NCI-H226 (cell line): ENCODE measurements around the gene SHISA9.

Source experiments
- DNase-seq: peaks from one replicate; pipeline ENCODE4 v3.0.0-alpha.2; 2015

Gene SHISA9

DNA sequence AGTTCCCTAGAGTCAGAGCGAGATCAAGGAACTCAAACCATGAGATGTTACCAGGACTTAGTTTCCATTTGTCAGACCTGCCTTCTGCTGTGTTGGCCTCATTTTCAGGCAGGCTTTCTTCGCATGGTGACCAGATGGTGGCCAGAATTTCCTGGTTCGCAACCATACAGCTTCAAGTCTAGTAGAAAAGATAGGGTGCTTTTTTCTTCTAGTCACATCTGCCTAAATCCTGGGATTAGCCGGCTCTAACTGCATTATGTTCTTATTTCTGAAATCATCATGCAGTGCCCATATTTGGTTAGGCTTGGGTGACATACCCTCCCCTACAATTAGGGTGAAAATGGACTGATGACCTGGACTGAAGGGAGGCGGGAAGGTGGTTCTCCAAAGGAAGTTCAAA lies 131.5 kb downstream of the SHISA9 start:
- DNase-seq, result no peak

DNA sequence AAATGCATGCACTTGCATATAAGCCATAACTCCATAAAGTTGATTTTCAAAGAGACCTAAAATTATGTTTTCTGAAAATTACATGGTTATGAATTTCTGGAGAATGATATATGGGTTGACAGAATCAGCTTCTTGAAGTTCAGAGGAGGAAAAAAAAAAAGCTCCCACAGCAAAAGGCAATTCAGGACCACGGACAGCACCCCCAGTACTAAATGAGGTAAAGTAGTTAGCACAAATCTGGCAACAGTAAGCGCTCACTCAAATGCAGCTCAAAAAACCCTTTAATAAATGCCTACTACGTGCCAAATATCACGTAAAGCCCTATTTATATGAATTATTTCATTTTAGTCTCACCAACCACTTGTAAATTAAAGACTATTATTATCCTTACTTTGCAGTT lies 135.2 kb downstream of the SHISA9 start:
- no peak for DNase-seq

DNA sequence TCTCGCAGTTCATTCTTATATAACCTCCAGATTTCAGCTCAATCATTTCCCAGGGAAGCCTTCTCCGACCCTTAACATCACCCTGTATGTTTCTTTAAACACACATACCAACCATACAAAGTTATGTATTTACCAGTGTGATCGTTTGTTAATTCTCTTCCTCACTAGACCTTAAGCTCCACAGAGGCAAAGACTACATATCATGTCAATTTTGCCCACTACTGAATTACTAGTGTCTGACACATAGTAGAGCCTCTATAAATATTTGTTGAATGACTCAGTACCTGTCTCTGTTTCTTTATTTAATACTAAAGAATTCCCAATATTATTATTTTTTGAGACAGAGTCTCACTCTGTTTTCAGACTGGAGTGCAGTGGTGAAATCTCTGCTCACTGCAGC lies 137.2 kb downstream of the SHISA9 start:
- DNase-seq, result no peak

DNA sequence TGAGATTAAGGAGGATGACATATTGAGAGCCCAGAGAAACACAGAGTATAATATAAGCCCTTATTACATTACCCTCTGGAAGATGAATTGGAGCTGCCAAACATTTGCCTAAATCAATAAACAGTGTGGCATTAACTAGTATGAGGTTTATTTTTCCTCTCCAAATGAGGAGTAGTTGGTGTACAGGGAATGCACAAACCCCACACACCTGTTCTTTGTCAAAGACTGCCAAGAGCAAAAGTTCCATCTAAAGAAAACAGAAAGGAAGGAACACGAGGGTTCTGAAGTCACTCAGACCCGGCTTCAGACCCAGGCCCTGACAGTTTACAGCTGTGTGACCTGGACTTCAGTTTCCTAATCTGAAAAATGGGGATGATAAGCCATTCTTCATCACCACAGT lies 138.1 kb downstream of the SHISA9 start:
- DNase-seq, result no peak

DNA sequence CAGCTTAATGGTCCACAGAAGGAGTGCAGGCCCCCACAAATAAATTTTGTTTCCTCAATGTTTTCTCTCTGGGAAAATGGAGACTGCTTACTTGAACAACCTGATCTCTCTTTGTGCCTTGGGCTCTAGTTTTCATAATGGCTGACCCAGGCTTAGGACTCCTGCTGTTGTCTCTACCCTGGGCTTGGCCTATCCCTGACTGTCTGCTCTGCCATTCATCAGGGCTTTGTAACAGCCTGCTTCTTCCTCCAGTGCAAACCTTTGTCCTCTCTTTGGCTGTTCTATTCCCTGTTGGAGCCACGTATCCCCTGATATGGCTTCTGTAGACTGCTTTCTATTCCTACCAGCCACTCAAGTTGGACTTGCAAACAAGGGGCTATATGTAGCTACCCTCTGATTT lies 139.8 kb downstream of the SHISA9 start:
- no peak for DNase-seq

DNA sequence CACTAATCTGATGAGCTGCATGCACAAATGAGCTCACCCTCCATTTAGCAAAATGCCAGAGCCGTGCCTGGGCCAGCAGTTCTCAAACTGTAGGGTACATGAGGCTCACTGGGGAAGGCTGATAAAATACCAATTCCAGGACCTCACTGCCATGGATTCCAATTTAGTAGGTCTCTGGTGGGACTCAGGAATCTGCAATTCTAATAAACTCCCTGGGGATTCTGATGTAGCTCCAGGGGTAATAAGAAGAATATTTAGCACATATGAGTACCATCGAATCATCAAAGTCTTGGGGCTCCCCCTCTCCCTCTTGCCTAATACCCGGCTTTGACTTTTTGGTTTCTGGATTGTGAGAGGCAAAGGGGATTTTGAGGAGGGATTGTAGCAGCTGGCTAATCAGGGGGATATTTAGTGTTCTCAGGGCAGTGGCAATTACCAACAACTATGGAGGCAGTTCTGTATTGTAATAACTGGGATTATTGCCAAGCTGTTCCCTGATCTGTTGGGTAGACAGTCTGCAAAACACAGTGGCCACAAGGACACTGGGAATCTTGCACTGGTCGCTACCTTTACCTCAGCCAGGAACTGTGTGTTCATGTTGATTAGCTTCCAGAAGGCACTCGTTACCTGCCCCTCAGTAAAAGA lies 140.4 kb downstream of the SHISA9 start:
- no peak for DNase-seq

DNA sequence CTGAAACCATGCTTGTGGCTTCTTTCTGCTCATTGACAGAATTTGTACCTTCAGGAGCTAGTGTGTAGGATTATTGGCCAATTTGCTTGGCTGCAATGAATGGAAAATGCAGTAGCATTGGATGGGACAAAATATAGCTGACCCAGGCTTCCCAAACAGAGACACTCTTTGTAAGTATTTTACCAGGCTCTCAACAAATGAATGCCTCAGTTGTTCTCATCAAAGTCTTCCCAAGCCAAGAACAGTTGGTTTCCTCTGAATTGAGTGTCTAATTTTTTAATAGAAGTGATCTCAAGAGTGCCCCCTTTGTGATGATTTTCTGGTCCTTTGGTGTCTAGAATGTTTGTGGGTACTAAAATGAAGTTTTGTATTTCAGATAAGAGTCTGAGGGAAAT lies 140.9 kb downstream of the SHISA9 start:
- no peak for DNase-seq

DNA sequence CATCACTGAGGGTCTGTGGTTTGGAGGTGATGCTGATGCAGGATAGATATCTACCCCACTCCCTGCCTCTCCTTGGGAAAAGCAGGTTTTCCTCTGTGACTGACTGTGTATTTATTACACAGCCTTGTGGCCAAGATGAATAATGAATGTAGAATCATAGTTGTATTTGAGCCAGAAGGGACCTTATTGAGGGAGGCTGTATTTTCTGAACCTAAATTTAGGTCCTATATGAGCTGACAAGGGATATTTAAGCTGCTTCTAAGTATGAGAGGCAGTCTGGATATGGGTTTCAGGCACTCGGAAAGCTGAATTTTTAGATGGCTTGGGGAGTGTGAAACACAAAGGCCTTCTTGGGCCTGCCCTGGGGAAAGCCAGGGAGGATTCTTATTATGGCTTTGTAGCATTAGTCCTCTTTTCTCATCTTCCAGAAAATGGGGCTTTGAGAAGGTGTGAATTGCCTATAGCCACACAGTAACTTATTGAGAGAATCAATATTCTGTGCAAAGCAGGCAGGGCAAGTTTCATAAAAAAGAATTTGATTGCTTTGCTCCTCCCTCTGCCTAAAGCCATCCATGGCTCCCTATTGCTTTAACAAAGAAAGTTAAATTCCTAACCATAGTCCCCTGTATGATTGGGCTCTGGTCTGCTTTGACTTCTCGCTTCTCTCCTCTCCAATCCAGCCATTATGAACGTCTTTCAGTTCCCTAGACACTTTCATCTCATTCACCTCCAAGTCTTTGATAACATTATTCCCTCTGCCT lies 144.8 kb downstream of the SHISA9 start:
- no peak for DNase-seq

DNA sequence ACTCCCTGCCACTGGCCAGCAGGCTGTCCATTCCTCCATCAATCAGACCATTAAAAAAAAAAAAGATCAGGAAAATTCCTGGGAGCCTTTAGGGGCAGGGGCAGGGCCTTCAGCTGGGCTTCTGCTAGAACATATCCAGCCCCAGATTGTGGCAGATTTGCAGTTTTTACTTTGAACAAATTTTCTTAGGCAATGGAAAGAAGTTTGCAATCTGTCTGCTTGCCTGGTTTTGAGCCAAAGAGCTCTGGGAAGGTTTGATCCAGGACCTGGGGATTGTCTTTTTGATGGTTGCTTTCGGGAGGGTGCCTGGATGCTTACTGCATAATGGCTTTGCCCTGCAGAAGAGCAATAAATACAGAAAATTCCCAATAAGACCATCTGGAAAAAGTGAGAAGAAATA lies 145.9 kb downstream of the SHISA9 start:
- no peak for DNase-seq

DNA sequence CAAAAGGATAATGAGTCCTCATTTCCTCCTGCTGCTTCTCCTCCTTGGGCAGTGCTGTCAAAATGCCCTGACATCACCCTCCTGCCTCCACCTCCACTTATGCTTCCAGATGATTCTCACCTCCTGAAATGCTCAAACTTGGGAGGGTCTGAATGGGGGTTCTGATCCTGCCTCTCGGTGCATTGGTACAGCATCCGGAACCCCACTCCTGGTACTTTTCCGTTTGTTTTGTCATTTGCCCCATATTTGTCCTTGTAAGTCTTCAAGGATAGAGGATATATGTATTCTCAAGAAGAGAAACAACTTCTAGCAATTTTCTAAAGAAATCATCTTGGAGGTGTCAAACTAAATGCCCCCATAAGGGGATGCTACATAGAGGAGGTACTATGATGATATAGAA lies 148.3 kb downstream of the SHISA9 start:
- DNase-seq, result no peak

DNA sequence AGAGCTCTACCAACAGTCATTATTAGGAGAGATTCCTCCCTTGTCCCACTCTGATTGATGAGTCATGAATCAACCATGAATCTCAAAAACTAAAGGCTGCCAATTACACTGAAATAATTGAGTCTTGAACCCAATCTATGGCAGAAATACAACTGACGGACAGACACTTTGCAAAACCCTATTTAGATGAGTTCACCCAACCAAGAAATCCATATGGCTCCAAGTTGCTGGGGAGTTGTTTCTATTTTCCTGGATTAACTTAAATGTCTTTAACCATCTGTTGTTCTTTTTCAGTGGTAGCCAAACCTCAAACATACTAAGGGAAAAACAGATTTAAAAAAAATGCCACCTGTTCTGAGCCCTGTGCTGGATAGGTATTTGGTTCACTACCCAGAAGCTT lies 151.0 kb downstream of the SHISA9 start:
- DNase-seq, result no peak

DNA sequence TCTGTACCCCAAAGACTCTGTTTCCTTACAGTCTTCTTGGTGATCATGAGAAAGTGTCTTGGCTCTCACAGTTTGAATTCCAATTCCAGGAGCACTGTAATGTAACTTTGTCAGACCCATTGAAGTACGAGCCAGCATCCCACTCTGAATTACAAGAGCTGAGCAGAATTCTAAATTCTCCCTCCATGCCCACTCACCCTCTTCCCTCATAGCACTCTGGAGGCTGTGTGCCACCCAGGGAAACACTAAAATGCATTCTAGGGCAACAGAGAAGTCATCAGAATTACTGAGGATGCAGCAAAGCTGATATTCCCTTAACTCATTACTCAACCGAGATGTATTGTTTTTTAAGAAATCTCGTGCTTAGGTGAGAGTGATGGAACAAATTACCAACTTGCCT lies 154.1 kb downstream of the SHISA9 start:
- DNase-seq, result no peak

DNA sequence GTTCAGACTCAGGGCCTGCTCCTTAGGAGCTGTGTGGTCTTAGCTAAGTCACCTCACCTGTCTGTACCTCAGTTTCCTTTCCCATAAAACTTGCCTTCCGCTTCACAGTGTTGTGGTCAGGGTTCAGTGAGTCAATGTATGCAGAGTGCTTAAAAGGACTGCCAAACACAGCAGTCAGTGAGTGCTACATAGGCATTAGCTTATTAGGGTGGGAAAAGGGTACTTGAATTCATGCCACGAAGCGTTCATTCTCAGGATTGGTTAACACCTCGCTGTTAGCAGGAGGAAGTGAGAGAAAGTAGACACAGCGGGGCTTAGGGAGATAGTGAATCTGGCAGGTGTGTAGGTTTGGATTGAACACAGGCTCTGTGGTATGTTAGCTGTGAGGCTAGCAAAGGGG lies 155.2 kb downstream of the SHISA9 start:
- DNase-seq, result no peak

DNA sequence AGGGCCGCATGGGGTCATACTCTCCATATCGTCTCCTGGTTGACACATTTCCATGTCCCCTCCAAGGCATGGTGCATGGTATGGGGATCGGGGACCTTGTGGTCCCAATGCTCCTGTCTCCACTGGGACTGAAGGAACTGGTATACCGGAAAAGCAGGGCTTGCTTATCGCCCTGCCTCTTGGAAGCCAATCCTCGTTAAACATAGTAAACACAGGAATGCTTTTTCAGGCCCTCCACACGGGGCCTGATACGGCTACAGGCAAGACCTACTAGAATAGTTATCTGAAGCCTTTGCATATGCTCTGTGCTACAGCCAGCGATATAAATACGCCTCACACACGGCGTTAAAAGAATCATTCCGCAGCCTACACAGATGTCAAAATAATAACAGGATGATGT lies 159.5 kb downstream of the SHISA9 start:
- DNase-seq, result no peak

DNA sequence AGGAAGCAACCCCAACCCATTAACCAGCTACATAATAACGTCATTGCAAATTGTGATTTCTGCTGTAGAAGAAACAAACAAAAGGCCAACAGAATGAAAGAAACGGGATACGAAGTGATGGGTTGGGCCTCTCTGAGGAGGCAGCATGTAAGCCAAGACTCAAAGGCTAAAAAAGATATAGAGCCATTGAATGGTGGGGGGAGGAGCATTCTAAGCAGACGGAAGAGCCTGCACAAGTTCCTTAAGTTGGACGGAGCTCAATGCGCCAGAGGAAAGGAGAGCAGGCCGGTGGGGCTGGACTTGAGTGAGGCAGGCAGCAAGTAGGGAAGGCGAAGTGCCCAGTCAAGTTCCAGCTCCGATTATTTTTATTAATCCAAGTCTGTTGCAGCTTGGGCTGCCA lies 160.3 kb downstream of the SHISA9 start:
- DNase-seq, result no peak

DNA sequence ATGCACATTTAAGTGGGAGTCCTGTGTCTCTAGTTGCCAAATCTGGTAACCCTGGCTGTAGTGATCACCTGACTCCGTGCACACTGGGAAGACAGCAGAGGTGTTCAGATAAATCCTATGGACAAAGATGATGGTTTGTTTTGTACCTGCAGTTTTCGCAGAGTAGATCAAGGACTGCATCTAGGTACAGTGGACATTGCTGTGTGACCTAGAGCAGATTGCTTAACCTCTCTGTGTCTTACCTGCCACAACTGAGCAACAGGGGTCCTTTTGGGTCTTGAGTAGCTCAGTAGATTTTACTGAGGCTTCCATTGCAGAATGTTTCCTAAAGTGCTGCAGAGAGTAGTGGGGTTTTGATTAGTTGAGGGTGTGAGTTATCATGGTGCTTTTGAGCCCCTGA lies 160.8 kb downstream of the SHISA9 start:
- DNase-seq, result no peak

DNA sequence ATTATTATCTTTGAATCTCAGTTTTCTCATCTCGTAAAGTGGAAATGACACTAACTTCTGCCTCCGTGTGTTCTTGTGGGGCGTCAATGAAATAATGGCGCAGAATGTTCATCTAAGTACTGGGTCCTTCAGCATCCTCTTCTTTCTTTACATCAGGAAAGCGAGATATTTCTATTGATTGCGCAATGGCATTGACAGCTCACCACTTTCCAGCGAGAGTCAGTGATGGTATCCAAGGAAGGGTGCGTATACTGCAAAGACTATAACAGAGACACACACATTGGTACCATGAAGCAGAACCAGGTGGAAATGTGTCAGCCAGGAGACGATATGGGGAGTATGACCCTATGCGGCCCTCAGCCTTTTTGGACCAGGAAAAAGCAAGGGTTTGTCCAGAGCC lies 162.1 kb downstream of the SHISA9 start:
- no peak for DNase-seq

DNA sequence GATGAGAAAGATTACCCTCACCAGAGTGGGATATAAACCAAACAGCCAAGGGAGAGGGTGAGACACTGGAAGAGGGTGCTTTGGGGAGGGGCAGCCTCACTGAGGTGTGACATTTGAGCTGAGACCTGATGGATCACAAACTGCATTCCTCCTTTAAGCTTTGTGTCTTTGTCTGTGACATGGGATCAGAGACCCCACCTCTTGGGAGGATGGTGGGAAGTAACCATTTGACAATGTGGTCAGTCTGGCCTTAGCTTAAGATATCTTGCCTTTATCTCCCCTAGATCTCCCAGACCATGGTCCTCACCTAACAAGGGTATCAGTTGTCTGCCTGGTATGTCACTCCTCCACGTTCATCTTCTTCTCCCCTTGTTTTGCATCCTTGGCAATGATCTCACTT lies 163.4 kb downstream of the SHISA9 start:
- no peak for DNase-seq

DNA sequence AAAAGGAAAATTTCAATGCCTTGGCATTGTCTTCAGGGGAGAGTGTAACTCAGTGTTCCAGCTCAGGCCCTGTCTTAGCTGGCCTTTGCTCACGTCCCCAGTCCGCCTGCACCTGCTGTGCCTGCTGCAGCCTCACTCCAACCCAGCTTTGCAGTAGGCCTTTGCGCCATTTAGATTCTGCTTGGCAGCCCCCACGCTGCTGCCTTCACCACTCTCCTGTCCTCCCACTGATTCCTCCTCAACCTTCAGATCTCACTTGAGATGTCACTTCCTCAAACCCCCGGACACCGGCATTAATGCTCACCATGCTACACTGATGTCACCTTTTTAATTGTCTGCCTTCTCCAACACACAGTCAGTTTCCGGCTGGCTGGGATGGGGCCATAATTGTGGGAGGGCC lies 166.2 kb downstream of the SHISA9 start:
- no peak for DNase-seq

DNA sequence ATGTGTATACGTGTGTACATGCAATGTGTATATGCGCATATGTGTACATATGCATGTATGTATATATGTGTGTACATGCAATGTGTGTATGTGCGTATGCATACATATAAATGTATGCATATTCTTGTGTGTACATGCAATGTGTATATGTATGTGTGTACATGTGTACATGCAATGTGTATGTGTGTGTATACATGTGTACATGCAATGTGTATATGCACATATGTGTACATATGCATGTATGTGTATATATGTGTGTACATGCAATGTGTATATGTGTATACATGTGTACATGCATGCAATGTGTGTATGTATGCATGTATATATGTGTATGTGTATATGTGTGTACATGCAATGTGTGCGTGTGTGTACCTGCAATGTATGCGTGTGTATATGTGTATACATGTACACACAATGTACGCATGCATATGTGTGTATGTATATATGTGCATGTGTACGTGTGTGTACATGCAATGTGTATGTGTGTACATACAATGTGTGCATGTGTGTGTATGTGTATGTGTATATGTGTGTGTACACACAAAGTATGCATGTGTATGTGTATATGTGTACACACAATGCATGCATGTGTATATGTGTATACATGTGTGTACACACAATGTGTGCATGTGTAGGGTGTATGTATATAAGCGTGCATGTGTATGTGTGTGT lies 167.7 kb downstream of the SHISA9 start:
- DNase-seq, result no peak

DNA sequence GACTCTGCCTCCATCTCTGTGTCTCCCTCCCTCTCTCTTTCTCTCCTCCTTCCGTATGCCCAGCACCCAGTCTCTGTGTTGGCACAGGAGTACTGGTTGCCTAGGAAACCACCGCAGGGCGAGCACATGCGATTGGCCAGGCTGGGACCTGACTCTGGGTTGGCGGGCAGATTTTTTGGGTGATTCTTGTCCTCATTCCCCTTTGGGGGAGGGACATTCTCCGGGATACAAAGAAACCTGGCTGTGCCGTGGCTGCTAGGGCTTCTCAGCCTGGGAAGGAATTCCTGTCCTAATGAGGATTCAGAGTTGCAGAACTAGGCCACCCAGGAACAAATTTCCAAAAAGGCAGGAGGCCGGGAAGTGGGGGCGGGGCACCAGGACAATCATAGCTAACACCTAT lies 168.9 kb downstream of the SHISA9 start:
- no peak for DNase-seq

DNA sequence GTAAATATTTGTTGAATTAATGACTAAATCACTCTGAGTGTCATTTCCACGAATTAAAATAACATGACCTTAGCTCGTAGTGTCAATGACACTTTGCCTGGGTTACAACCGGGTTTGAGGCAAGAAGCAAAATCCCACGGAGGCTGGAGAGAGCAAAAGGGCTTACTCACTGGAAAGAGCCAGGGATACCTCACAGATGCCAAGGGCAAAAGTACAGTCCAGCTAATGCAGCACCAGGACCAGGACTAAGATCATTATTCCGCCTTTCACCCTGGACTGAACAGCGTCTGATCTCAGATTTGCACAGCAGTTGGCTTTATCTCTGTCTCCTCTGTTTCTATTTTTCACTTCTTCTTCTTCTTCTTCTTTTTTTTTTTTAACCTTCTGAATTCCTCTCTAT lies 175.5 kb downstream of the SHISA9 start:
- no peak for DNase-seq

DNA sequence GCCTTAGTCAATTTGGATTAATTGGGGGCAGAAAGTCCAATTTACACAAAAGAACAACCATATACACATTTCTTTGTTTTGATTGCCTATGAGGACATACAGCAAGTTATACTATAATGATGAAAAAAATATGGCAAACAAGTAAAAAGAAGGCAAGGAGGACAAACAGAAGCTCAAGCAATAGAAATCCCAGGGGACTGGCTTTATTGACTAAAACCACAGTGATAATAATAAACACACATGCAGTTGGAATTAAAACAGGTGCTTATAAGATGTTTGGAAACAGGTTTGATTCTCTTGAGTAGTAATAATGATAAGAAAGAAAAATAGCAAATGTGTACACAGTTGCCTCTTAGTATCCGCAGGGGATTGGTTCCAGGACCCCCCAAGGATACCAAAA lies 176.4 kb downstream of the SHISA9 start:
- no peak for DNase-seq

DNA sequence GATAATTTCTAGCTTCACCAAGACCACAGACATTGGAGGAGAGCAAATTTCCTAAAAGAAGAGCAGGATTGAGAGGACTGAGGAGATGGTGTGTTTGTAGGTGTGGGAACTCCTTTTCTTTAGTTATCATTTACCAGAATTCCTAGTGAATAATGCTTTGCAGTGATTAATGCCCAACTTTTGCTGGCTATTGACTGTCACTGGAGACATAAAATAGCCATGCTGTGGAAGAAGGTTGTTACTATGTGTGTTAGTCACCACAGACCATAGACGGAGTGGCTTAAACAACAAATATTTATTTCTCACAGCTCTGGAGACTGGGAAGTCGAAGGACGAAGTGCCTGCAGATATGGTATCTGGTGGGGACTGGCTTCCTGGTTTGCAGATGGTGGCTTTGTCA lies 179.1 kb downstream of the SHISA9 start:
- no peak for DNase-seq
